Stimulated activated CD8-positive, alpha-beta memory T cell treated with anti-CD3 and anti-CD28 coated beads, Interleukin-7, amount 100 ng/mL, for 48 hours (primary cell): Measurements from ENCODE around the gene CDHR1.

Source experiments
- DNase-seq, 2 donors: peaks; one replicate each; pipeline ENCODE4 v3.0.0-alpha.2; 2020; ENCODE audit warnings: low read depth in 1 of 2; ENCODE audit errors: extremely low read depth in 1 of 2

Gene CDHR1

DNA sequence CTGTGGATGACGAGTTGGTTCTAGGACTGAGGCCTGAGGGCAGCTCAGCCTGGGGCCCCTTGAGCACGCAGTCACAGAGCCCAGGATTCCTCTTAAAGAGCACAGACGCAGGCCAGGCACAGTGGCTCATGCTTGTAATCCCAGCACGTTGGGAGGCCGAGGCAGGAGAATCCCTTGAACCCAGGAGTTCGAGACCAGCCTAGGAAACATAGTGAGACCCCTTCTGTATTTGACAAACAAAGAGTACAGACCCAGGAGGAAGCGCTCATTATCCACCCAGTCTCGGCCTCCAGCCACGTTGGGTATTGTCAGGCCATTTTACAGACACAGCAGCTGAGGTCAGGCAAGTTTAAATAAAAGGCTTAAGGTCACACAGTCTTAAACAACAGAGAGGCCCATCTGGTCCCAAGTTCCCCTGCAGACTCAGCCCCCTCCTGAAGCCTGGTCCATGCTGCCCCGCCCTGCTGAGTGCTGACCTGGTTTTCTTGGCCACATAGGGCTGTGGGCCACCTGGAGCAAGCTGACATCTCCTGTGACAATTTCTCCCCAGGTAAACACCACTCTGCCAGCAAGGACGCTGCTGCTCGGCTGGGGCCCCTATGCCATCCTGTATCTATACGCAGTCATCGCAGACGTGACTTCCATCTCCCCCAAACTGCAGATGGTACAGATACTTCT, 63.1 kb downstream of the CDHR1 start:
- no peak for DNase-seq

DNA sequence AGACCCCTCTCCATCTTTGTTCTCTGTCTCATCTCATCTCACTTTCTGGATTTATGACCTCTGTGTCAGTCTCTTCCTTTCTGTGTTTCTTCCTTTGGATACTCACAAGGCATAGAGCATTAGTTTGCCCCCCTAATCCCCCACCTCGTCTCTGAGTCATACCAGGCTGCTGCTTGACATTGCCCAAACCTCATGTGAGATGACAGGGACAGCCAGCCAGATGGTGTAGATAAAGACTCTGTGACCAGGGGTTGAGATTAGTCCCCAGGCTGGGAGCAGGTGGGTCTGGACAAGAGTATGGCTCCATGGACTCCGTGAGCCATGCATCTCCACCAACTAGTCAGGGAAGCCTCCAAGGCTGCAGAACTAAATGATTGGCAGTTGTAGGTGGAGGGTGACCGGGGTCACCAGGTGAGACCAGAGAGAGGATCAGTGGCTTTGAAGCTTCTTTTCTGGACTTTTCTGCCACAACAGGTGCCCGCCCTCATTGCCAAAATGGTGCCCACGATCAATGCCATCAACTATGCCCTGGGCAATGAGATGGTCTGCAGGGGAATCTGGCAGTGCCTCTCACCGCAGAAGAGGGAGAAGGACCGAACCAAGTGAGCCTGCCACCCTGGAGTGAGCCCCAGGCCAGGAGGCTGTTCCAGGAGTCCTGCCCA, 63.8 kb downstream of the CDHR1 start:
- no peak for DNase-seq

DNA sequence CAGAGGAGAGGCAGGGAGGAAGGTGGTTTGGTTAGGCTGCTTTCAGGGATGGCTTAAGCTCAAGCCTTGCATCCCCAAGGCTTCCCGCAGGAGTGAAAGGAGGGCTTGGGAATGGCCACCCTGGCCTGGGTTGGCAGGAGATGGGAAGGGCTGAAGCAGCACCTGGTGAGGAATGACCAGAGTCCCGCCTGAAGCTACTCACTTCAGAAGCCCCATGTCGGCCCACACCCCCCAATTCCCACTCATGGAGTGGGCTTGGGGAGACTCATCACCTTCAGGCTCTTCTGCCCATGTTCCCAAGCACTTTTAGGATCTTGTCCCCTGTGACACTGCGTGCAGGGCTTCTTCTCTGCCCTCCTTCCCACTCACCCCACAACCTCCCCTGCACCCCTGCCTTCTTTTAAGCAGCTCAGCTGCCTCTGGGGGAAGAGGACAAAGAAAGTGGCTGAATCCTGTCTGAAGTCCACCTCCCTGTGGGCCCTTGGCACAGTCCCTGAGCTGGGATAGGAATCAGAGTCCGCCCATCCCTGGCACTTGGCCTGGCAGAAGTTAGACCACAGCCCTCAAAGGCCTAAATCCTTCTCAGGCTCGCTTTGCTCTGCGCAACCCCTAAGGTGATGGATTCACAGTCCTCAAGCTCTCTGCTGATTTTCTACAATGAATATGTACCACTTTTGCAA, 67.0 kb downstream of the CDHR1 start:
- DNase-seq, result no peak

DNA sequence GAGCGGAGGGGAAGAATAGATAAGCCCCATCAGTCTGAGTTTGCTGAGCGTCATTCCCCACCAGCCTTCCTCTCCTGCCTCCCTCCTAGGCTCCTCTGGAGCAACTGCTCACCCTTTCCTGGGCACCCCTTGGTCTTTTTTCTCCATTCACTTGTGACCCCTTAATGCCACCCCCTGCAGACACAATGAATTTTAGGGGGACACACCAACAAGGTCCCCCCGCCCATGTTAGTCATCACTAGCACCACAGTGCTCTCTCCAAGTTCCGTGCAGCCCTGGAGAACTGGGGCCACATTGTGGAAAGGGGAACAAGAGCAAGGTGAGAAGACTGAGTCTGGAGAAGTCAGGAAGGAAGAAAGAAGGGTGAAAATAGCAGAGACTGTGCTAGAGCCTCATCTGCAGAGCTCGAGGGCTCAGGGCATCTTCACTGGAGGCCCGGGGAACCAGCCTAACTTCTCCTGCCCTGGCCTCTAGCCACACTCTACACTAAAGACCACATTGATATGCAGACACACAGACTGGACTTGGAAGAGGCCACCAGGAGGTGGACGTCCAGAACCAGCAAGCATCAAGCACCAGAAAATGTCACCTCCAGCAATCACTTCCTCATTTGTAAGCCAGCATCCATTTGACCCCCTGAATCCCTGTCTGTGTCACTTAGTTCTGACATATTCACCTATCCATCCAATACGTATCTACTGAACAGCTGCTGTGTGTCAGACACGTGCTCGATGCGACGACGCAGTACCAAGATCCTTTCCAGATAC, 68.0 kb downstream of the CDHR1 start:
- DNase-seq, result no peak

DNA sequence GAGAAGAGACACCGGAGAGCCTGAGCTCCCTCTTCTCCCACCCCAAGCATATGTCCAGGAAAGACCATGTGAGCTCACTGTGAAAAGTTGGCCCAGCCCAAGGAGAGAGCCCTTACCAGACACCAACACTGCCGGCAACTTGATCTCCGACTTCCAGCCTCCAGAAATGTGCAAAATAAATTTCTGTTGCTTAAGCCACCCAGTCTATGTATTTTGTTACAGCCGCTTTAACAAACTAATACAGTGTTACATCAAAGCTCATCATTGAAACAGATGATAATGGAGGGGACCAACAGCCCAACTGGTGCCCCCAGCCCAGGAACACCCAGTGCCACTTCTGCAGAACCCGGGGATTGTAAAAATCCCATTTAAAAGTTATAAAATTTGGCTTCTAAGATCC, 69.4 kb downstream of the CDHR1 start:
- no peak for DNase-seq

DNA sequence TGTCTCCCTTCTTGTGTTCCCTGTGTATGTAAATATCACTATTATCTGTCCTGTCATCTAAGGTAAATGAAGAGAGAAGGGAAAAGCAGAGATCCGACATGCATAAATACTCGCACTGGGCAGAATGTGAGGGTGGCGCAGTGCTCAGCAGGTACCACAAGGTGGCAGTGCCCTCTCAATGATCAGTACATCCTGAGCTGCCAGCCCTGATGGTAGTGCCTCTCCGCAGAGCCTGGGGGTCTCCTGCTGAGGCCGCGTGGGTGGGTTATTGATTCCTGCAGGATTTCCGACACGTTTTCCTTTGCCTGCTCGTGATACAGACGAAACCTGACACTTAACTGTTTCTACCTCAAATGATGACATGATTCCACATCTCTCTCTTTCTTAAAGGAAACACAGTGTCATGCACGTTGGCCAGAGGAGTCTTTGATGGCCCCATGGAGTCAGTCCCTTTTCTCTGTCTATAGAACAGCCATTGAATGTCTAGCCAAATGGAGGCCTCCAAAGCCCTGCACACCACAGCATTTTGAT, 70.3 kb downstream of the CDHR1 start:
- DNase-seq, result peak; percentile 34 to 52

DNA sequence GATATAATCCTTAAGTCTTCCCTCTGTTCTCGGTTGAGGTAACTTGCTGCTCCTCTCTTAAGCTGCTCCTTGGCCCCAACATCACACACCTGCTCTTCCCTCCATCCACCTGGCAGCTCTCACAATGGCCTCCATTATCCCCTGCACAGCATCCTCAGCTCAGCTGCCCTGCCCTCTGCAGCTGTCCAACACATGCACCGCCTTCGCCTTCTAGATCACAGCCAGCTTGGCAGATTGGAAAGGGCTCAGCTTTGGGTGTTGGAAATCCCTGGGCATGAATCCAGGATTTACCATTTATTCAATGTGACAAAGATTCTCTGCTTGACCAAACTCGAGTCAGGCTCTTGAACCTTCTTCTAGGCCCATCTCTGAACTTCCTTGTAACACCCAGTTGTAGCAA, 71.1 kb downstream of the CDHR1 start:
- no peak for DNase-seq

DNA sequence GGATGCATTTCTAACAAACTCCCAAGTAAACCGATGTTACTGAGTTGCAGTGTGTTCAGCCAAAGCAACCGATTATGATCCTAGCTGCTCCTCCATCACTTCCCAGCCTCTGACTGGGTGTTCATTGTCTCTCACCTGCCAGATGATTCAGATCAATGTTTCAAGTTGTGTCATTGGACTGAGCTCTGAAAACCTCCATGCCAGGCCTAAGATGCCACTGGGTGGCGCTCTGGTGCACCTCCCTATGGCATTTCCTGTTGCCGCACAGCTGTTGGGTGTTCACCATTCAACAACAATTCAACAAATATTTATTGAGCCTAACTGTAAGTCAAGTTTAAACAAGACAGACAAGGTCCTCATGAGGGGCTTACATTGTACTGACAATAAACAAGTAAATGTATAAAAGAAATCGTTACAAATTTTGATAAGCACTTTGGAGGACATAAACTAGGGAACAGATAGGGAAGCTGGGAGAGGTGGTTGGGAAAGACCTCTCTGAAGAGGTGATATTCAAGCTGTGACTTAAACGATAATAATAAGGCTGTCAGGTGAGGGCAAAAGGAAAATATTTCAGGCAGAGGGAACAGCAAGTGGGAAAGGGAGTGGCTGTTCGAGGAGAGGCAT, 73.3 kb downstream of the CDHR1 start:
- peak; percentile 43 to 69 for DNase-seq

DNA sequence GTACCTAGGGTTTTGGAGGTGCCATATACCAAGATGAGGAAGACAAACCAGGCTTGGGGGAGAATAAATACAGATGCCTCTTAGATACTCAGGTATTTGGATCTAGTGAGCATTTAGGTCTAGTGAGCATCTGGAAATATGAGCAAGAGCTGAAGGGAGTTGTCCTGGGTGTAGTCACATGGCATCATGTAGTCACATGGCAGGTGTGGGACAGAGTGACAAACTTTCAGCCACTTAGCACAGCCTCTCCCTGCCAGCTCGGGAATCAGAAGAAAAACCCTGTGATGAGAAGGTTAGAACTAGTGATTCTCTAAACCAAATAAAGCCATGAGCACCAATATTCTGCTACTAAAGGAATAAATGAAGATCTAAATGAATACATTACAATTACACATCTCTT, 74.8 kb downstream of the CDHR1 start:
- no peak for DNase-seq
